ENCODE results near the gene ZNF746. TPM values are rescaled to one million over a fixed set of nuclear protein-coding genes. Genes with fewer than 3 reads are reported as not detected.

ZNF746 gene
- total and polyA plus RNA-seq, 3 donors from 2014 or later: 32.1 to 56.7 (median 49.3) TPM

DNA sequence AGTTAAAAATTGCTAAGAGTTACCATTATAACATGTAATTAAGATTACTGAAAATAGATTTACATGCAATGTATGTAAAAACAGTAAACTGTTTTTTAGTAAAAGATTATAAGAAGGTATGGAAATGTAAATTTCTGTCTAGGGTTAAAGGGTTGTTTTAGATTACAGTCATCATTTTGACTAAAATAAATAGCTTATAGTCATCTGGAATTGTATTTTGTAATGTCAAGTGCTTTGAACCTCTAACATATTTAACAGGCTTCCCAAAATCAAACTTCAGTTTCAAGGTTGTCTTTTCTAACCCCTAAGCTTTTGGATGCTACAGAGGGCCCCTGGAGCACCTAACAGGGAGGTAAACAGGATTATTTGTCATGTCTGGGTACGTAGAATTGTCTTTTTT lies 35.0 kb upstream of the ZNF746 start:
- TF ChIP-seq, protein P1, sequence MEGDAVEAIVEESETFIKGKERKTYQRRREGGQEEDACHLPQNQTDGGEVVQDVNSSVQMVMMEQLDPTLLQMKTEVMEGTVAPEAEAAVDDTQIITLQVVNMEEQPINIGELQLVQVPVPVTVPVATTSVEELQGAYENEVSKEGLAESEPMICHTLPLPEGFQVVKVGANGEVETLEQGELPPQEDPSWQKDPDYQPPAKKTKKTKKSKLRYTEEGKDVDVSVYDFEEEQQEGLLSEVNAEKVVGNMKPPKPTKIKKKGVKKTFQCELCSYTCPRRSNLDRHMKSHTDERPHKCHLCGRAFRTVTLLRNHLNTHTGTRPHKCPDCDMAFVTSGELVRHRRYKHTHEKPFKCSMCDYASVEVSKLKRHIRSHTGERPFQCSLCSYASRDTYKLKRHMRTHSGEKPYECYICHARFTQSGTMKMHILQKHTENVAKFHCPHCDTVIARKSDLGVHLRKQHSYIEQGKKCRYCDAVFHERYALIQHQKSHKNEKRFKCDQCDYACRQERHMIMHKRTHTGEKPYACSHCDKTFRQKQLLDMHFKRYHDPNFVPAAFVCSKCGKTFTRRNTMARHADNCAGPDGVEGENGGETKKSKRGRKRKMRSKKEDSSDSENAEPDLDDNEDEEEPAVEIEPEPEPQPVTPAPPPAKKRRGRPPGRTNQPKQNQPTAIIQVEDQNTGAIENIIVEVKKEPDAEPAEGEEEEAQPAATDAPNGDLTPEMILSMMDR (IDR thresholded peaks at IDR 0.05): no peak
- no peak for TF ChIP-seq POLR2A (IDR thresholded peaks at IDR 0.05)
- H3K36me3 ChIP-seq (ENCODE audit: low read depth, missing control alignments): no peaks in the 10 kb centered on the region
- no peaks in the 10 kb centered on the region for H3K9me3 ChIP-seq
- no peak overlapping the region for H3K27ac ChIP-seq
- H3K4me3 ChIP-seq: no peak overlapping the region
- no peak for DNase-seq
- no peaks in the 10 kb centered on the region for H3K27me3 ChIP-seq
- no peaks in the 10 kb centered on the region for H3K4me1 ChIP-seq
- WGBS, 2 donors: 87 to 100% methylated on average over 1 of the region's 1 CpG
- intact Hi-C loops (cut with DNase I; ENCODE audit: low total_unique reads): no loop called here

- no peak overlapping the region for H3K4me3 ChIP-seq
- DNase-seq: no peak
- no peak overlapping the region for H3K27ac ChIP-seq
- intact Hi-C loops (cut with DNase I; ENCODE audit: low total_unique reads): no loop called here
- H3K36me3 ChIP-seq (ENCODE audit: low read depth, missing control alignments): no peaks in the 10 kb centered on the region
- 55 to 57% methylated on average over 4 of the region's 4 CpGs for WGBS, 2 donors
- no peaks in the 10 kb centered on the region for H3K4me1 ChIP-seq
- no peaks in the 10 kb centered on the region for H3K27me3 ChIP-seq
- no peaks in the 10 kb centered on the region for H3K9me3 ChIP-seq
- TF ChIP-seq, protein P1 (IDR thresholded peaks at IDR 0.05): no peak
- no peak for TF ChIP-seq POLR2A (IDR thresholded peaks at IDR 0.05)
Observed at GRCh38 chr7:149529136-149529718, 31.6 kb upstream of the ZNF746 start.

DNA sequence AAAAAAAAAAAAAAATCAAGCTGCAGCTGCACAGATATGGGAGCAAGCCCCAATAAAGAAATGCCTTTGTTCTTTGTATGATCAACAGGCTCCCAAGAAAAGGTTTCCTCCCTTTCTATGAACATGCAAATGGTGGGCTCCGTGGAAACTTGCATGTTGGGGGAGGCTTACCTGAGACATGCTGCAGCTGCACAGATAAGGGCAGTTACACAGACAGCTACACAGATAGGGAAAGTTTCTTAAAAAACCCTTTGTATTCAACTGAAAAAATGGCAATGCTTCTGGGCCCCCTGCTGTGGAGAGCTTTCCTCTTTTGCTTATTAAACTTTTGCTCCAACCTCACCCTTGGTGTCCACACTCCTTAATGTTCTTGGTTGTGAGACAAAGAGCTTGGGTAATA lies 29.8 kb upstream of the ZNF746 start:
- Histone ChIP-seq H3K36me3 (ENCODE audit: low read depth, missing control alignments) (no peaks in the 10 kb centered on the region), H3K4me3 (no peak overlapping the region), H3K9me3 (no peaks in the 10 kb centered on the region), H3K4me1 (no peaks in the 10 kb centered on the region), H3K27ac (no peak overlapping the region), H3K27me3 (no peaks in the 10 kb centered on the region)
- whole genome bisulfite sequencing, 2 donors: 52 to 86% methylated on average over 1 of the region's 1 CpG
- no peak for DNase-seq
- intact Hi-C loops (cut with DNase I; ENCODE audit: low total_unique reads): no loop called here
- TF ChIP-seq, protein P1 (IDR thresholded peaks at IDR 0.05): no peak
- no peak for TF ChIP-seq POLR2A (IDR thresholded peaks at IDR 0.05)

GRCh38 chr7:149525280-149525679 lies 27.7 kb upstream of the ZNF746 start:
- H3K27ac ChIP-seq: no peak overlapping the region
- H3K4me1 ChIP-seq: no peaks in the 10 kb centered on the region
- no peaks in the 10 kb centered on the region for H3K36me3 ChIP-seq (ENCODE audit: low read depth, missing control alignments)
- H3K27me3 ChIP-seq: no peaks in the 10 kb centered on the region
- TF ChIP-seq POLR2A (IDR thresholded peaks at IDR 0.05): no peak
- TF ChIP-seq, protein P1 (IDR thresholded peaks at IDR 0.05): no peak
- no peak for DNase-seq
- H3K9me3 ChIP-seq: no peaks in the 10 kb centered on the region
- 73 to 77% methylated on average over 3 of the region's 3 CpGs for WGBS, 2 donors
- intact Hi-C loops (cut with DNase I; ENCODE audit: low total_unique reads): no loop called here
- no peak overlapping the region for H3K4me3 ChIP-seq

DNA sequence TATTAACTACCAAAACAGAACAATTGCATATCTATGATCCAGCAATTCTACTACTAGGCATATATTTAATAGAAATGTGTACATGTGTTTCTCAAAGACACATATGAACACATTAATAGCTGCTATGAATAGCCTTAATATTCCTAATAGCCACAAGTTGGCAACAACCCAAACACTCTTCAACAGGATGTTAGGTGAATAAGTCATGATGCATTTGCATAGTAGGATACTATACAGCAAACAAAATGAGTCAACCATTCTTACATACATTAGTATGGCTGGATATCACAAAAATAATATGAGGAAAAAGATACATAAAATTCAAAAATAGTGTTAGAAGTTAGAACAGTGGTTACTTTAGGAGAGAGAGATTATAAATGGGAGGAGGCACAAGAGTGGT lies 26.8 kb upstream of the ZNF746 start:
- H3K36me3 ChIP-seq (ENCODE audit: low read depth, missing control alignments): no peaks in the 10 kb centered on the region
- TF ChIP-seq, protein P1 (IDR thresholded peaks at IDR 0.05): no peak
- no peak for TF ChIP-seq POLR2A (IDR thresholded peaks at IDR 0.05)
- intact Hi-C loops (cut with DNase I; ENCODE audit: low total_unique reads): no loop called here

More for the DNA sequence above, 26.8 kb upstream of the ZNF746 start:
- Histone ChIP-seq H3K4me1 (no peaks in the 10 kb centered on the region), H3K27ac (no peak overlapping the region), H3K27me3 (no peaks in the 10 kb centered on the region), H3K9me3 (no peaks in the 10 kb centered on the region), H3K4me3 (no peak overlapping the region)
- DNase-seq: no peak

Measured in testis (tissue), 3 donors.